Measurements from ENCODE around the gene SEC63.

- TF ChIP-seq POLR2A (IDR thresholded peaks at IDR 0.05; ENCODE audit: low read depth, low read length) (no peak), POLR2AphosphoS5 (IDR thresholded peaks at IDR 0.05; ENCODE audit: low read depth, low read length) (no peak)
Observed at GRCh38 chr6:107830060-107830459, 127.9 kb downstream of the SEC63 start.
